Measurements from ENCODE around the gene KCTD15.

Gene KCTD15, protein sequence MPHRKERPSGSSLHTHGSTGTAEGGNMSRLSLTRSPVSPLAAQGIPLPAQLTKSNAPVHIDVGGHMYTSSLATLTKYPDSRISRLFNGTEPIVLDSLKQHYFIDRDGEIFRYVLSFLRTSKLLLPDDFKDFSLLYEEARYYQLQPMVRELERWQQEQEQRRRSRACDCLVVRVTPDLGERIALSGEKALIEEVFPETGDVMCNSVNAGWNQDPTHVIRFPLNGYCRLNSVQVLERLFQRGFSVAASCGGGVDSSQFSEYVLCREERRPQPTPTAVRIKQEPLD

DNA sequence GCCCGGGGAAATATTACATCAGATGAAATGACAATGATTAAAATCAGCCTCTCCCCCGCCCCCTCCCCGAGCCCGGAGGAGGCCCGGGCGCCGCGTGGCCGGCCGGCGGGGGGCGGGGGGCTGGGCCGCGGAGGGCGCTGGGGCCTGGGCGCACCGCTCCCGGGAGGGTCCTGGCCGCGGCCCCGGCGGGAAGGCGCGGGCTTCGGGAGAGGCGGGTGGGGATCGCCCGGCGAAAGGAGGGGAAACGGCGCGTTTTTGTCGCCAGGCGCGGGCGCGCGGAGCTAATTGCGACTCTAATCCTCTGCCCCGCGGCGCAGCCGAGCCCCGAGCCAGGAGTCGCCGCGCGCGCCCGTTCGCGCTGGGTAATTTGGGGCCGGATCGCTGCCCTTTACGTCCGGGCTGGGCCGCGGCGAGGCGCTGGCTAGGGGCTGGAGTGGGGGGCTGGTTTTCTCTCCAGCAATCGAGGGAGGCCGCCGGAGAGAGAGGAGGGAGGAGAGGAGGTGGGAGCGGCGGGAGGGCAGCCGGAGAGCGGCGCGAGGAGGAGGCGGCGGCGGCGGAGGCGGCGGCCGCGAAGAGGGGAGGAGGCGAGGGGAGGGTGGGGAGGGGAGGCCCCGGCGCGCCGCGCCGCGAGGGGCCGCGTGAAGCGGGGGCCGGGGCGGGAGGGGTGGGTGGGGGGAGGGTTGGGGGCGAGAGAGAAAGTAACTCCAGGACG lies at the start of gene KCTD15:
Gene KCTD15 (plus strand): TSS at position 707 of the 712 bp plus-strand sequence. CDS start 3,585 bp downstream, outside the sequence.
- peak; percentile 51 to 58 for DNase-seq

DNA sequence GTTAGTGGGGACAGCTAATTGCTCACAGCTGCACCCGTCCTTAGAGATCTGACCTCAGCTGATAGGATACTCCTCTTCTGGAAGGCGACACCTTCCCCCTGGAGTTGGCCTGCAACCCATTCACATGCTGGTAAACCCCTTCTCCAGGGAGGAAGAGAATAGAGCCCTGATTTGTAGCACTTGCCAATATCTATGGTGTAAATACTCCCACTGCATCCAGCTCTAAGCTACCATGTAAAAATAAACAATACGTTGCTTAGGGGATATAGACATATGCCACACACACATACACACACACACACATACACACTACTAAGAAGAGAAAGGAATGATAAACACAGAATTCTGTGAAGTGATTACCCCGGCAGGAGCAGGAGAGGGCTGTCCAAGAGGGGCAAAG lies 49.4 kb upstream of the KCTD15 start:
- no peak for DNase-seq

DNA sequence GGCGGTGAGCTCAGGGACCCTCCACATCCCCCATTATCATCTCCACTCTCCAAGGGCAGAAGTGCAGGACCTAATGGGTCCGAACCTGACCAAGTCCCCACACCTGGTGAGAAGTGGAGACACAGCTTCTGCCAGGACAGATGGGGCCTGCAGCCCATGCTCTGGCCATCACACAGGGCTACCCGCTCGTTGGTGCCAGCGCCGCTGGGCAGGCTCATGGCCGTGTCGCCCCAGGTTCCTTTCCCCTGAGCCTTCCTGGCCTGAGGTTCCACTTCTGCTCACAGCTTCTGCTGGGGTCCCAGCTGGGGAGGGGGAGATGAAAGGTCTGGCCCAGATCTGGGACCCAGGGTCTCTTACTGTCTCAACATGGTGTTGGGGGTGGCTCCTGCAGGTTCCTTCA lies 48.4 kb upstream of the KCTD15 start:
- no peak for DNase-seq

DNA sequence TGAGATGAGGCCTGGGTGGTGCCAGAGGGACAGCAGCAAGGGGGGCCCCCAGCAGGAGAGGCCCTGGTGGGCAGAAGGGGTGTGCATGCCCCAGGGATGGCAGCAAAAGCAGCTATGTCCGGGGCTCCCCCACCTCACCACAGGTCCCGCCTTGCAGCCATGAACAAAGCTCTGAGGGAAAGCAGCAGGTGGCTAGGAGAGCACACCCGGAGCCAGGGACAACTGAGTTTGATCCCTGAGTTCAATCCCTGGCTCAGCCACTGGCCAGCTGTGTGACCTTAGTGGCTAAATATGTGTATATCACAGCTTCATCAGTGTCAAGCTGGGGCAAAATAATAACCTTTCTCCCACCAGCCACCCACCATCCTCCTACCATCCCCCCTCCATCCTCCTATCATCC lies 47.7 kb upstream of the KCTD15 start:
- no peak for DNase-seq

GRCh38 chr19:33749619-33750175 lies 47.0 kb upstream of the KCTD15 start:
- DNase-seq, result no peak

DNA sequence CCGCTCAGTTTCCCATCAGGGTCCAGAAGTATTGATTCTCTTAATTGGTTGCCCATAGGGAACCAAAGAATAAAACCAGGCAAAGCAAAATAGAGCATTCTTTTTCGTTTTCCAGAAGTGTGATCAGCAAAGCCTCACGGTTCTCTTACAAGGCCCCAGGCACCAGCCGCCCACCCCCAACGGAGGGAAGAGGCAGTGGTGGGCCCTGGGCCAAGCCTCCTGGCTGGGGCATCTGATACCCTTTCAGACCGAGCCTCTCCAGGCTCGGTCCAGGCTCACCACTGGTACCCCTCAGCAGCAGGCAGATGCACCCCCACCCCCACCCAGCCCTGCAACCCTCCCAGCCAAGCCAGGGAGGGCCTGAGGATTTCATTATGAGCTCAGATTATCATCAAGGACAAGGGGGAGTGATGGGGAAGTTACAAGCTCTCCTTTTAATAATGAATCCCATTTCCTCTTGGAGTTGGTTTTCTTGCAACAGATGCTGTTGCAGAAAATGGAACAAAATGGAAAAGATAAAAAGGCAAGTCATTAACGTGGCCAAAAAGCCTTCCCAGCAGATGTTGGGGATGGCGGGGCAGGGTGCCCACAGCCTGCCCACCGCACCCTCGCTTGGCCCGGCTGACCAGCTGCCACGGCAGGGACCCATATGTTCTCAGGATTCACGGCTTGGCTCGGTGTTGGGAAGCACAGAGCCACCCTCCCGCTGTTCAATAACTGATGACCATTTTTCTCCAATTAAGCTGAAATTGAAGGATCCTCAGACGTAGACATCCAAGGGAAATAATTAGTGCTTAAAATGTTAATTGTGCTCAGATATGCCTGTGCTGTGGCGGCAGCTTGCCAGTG lies 45.9 kb upstream of the KCTD15 start:
- DNase-seq, result no peak

DNA sequence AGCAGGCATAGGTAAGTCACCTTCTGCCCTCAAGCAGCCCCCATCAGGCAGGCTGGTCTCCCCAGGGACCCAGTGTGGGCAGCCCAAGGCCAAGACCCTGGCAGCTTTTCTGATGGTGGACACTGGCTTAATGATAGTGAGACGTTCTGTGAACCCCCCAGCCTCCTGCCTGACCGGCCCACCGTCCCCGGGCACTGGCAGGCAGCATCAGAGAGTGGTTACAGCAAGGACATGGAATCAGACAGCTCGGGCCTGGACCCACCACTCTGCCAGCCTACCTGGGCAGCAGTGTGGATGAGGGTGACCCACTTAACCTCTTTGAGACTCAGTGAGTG lies 45.3 kb upstream of the KCTD15 start:
- no peak for DNase-seq

GRCh38 chr19:33752018-33752800 lies 44.5 kb upstream of the KCTD15 start:
- no peak for DNase-seq

GRCh38 chr19:33752945-33753344 lies 43.7 kb upstream of the KCTD15 start:
- no peak for DNase-seq

- no peak for DNase-seq
Observed at GRCh38 chr19:33754361-33754760, 42.3 kb upstream of the KCTD15 start.

DNA sequence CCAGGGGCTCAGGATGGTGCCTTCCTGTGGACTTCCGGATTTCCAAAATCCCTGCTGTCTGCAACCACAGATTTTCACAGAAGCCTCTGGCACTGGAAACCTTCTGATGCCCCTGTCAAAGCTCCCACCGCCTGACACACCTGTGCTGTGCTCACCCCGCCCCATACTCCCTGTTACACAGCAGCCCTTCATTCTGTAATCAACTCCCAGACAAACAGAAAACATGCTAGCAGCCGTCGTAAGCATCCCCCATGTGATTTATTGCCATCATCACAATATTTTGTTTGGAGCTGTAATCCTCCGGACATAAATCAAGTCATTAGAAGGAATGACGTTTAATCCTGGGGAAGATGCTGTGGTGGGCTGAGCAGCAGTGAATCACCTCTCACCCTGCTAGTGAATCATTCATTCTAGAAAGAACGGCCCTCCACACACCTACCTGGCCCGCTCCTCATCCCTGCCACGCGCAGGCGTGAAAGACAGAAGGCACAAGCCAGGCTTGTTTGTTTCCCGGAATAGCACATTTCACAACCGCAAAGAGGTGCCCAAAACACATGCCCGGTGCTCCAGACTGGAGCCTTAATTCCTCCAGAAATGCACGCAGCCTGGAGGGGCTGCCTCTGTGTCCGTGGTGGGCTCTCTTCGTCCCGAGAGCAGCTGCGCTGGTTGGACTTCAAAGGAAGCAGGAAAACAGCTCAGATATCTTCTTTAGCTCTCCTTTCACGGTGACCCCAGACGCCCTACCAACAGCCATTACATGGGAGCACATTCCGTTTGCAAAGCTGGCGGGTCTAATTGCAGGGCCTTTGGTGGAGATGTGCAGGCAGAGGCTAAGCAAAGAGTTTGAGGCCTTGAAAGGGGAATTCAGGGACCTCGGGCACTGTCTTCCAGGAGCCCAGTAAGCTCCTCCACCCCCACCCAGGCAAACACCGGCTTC lies 41.3 kb upstream of the KCTD15 start:
- DNase-seq, result no peak

DNA sequence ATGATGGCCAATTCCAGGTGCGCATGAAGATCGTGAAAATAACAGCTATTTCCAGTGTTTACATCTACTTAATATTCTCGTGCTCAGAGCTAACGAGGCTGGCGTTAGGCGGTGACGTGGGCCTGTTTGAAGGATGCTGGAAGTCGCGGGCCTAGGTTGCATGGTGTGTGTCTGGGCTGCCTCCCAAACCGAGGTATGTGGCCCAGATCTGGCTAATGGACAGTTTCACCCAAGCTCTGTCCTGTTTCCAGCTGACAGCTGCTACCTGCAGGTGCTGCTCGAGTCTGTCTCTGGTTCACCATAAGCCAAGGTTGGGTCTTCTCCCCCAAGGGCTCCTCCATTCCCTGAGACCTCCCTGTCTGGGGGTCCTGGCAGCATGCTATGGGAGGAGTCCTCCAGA lies 40.5 kb upstream of the KCTD15 start:
- no peak for DNase-seq

DNA sequence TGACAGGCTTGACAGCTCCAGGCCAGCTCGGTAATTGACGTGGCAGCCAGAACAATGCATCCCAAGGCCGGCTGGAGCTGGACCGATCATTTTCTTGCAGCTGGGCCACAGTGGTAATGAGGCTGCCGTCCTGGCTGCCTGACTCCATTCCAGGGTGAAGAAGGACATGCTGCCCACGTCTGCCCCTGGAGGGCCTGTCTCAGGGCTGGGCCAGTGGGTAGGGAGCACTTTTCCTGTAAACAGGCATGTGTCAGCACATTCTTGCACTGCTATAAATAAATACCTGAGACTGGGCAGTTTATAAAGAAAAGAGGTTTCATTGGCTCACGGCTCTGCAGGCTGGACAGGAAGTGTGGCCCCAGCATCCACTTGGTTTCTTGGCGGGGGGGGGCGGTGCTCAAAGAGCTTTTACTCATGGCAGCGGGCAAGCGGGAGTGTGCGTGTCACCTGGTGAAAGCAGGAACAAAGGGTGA lies 38.1 kb upstream of the KCTD15 start:
- no peak for DNase-seq

DNA sequence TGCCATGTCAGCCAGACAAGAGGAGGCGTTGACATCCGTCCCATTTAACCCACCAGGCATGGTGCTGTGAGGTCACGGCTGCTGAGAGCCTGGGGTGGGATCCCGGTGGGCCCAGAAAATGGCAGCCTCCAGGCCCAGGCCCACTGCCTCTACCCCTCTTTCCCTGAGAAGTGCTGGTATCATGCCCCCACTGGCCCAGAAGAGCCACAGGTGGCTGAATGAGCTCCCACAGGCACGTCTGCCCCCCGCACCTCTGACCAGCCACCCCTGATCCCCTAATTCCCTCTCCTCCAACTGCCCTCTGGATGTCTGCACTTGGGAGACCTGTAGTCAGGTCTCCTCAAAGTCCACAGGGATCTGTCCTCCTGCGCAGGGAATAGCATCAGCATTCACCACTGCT lies 37.3 kb upstream of the KCTD15 start:
- DNase-seq, result no peak

DNA sequence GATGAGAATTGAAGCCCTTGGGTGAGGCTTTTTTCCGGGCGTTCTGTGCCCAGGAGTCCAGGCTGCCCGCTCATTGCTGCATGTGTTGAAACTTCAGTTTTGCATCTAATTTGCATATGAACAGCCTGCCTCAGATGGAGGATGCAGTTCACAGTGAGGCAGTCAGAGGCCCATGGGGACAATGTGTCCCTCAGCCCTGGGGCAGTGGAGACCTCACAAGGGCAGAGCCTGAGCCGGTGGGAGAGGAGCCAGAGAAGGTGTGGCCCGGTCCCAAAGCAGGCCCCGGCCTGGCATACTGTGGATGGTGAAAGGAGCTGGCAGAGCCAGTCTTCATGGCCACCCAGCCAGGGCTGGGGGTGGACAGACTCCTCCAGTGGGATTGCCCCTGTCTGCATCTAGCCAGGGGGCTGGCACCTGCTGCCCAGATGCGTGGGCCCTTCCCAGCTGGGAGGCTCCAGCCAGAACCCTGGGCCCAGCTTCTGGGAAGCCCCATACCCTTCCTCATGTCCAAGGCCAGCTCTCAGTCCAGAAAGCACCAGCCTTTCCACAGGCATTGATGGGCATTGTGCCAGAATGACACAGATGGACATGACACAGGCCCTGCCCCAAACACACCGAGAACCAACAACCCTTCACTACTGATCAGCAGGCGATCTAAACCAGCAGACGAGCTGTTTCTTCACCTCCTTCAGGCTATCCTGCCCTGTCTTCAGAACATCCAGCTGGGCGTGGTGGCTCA lies 32.9 kb upstream of the KCTD15 start:
- no peak for DNase-seq

DNA sequence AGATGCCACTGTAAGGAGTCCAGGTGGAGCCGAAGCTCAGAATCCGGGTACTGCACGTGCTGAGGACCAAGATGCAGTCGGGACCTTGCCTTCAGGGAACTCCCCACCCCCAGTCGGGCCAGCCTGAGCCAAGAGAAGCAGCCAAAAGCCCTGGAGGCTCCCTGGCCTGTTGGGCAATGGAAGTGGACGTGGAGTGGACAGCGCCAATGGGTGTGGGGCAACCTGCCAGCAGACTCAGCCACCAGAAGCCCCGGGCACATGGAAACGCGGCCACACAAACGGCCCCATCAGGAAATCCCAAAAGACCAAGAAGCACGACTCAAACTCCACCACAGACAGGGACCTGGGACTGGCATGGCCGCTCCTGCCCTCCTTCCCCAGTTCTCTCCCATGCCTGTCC lies 30.0 kb upstream of the KCTD15 start:
- no peak for DNase-seq

- DNase-seq, result peak; percentile 12 to 28
Observed at GRCh38 chr19:33767898-33768413, 28.7 kb upstream of the KCTD15 start.

DNA sequence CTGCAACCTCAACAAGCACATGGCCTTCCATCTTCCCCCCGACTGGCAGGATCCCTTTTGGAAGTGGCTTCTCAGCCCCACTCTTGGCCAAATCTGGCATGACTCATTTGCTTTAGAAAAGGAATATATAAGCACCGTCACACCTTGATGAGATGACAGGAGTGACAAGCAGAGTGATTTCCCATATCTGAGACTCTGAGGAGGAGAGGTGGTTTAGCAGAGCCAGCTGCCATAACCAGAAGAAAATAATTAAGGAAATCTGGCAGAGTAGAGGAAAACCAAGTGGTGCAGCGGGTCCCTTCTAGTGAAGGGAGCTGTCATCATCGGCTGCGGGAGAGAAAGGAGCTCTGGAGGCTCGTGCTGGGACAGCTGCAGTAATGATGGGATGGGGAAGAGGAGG lies 27.5 kb upstream of the KCTD15 start:
- DNase-seq, result no peak

DNA sequence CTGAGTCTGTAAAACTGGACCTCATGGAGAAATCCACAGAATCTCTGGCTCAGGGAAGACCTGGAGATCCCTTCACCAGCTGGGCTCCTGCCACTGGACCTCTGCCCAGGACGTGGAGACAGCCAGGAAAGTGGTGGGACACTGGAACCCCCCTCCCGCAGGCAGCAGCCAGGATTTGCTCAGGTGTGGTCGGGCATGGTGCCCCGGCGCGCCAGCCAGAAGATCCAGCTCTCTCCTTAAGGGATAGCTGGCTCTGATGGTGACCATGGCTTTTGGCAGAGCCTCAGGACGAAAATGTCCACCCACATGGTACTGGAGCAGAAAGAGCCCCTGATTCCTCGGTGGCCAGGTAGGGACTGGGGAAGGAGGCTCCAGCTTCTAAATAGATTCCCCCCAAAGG lies 26.6 kb upstream of the KCTD15 start:
- DNase-seq, result no peak

DNA sequence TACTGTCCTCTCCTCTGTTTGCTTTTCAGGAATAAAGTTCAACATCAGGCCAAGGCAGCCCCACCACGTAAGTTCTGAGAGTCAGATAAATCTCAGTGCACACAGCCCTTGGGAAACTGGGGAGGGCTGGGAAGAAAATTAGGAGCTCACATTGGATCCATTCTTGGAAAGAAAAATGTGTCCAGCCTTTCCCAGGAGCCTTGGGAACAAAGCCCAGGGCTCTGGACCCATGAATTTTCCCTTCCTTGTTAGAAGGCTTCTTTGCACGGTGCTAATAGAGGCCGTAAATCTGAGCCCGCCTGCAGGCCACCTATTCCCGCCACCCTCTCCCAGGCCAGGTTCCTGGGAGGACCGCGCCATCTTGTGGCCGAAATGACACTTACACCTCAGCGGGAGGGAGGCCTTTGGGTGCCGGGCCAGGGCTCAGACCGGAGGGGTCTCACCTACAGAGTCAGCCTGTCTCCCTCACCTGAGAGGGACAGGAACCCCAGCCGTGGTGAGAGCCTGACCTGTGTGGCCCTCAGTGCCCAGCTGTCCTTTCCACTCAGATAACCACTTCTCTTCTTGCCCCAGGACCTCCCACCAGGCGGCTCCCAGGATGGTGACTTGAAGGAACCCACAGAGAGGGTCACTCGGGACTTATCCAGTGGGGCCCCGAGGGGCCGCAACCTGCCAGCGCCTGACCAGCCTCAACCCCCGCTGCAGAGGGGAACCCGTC lies 25.1 kb upstream of the KCTD15 start:
- DNase-seq, result peak; percentile 79 to 82

All from activated CD4-positive, alpha-beta T cell treated with anti-CD3 and anti-CD28 coated beads, Interleukin-2, amount 50 U/mL, for 48 hours (primary cell).